Activated CD4-positive, alpha-beta T cell treated with anti-CD3 and anti-CD28 coated beads for 48 hours (primary cell): Measurements from ENCODE around the gene SERINC3.
"Not testable (repeated sequence)": the region's sequence is repeated elsewhere in the genome, so short reads cannot be mapped to it uniquely, and the experiment has no call there.

ENCODE experiments used
- DNase-seq: peaks from one replicate; pipeline ENCODE4 v3.0.0-alpha.2; 2020

SERINC3 gene

GRCh38 chr20:44521484-44522481, at the start of gene SERINC3:
Gene SERINC3 (minus strand): TSS chr20:44522070. CDS start chr20:44521951, 119 bp downstream.
- DNase-seq: peak; percentile 98

GRCh38 chr20:44571362-44571988, 49.6 kb upstream of the SERINC3 start:
- no peak for DNase-seq

- no peak for DNase-seq
These were observed 48.5 kb upstream of the SERINC3 start for GRCh38 chr20:44570367-44570766.

- no peak for DNase-seq
These were observed 44.9 kb upstream of the SERINC3 start for GRCh38 chr20:44566811-44567210.

GRCh38 chr20:44566018-44566417, 44.1 kb upstream of the SERINC3 start:
- DNase-seq: no peak

GRCh38 chr20:44561876-44562275, 40.0 kb upstream of the SERINC3 start:
- DNase-seq: no peak

GRCh38 chr20:44560818-44561217, 38.9 kb upstream of the SERINC3 start:
- not testable (repeated sequence) for DNase-seq

- DNase-seq: no peak
These were observed 38.4 kb upstream of the SERINC3 start for GRCh38 chr20:44560229-44560628.

- DNase-seq: no peak
These were observed 37.4 kb upstream of the SERINC3 start for GRCh38 chr20:44559302-44559701.

GRCh38 chr20:44552950-44553908, 31.4 kb upstream of the SERINC3 start:
- DNase-seq: no peak

GRCh38 chr20:44552568-44552949, 30.7 kb upstream of the SERINC3 start:
- no peak for DNase-seq

- DNase-seq: no peak
These were observed 30.2 kb upstream of the SERINC3 start for GRCh38 chr20:44552050-44552449.

- no peak for DNase-seq
These were observed 27.3 kb upstream of the SERINC3 start for GRCh38 chr20:44549123-44549522.

- no peak for DNase-seq
These were observed 25.5 kb upstream of the SERINC3 start for GRCh38 chr20:44547419-44547818.

GRCh38 chr20:44544263-44544662, 22.4 kb upstream of the SERINC3 start:
- no peak for DNase-seq

GRCh38 chr20:44543358-44543757, 21.5 kb upstream of the SERINC3 start:
- no peak for DNase-seq

GRCh38 chr20:44542890-44543289, 21.0 kb upstream of the SERINC3 start:
- DNase-seq: no peak

GRCh38 chr20:44541992-44542391, 20.1 kb upstream of the SERINC3 start:
- DNase-seq: no peak

- no peak for DNase-seq
These were observed 19.0 kb upstream of the SERINC3 start for GRCh38 chr20:44540834-44541233.

GRCh38 chr20:44537993-44538392, 16.1 kb upstream of the SERINC3 start:
- no peak for DNase-seq

GRCh38 chr20:44536175-44536574, 14.3 kb upstream of the SERINC3 start:
- DNase-seq: no peak

- DNase-seq: no peak
These were observed 12.1 kb upstream of the SERINC3 start for GRCh38 chr20:44533928-44534327.

- no peak for DNase-seq
These were observed 11.1 kb upstream of the SERINC3 start for GRCh38 chr20:44532981-44533331.
